Erythroblast (primary cell): Measurements from ENCODE around the gene ARHGAP26.

Source experiments
- DNase-seq, 2 experiments: peaks; one replicate each; lab custom pipeline; 2025; lab: John Stamatoyannopoulos, UW
- GATA1 ChIP-seq: IDR thresholded peaks from 2 replicates; pipeline ENCODE4 v1.6.1; 2011; ENCODE audit warnings: low read depth, mild to moderate bottlenecking, control low read depth, low read length, moderate library complexity
- POLR2A ChIP-seq: IDR thresholded peaks from 2 replicates; pipeline ENCODE4 v1.6.1; 2011; ENCODE audit warnings: mild to moderate bottlenecking, low read length

The ARHGAP26 gene

DNA sequence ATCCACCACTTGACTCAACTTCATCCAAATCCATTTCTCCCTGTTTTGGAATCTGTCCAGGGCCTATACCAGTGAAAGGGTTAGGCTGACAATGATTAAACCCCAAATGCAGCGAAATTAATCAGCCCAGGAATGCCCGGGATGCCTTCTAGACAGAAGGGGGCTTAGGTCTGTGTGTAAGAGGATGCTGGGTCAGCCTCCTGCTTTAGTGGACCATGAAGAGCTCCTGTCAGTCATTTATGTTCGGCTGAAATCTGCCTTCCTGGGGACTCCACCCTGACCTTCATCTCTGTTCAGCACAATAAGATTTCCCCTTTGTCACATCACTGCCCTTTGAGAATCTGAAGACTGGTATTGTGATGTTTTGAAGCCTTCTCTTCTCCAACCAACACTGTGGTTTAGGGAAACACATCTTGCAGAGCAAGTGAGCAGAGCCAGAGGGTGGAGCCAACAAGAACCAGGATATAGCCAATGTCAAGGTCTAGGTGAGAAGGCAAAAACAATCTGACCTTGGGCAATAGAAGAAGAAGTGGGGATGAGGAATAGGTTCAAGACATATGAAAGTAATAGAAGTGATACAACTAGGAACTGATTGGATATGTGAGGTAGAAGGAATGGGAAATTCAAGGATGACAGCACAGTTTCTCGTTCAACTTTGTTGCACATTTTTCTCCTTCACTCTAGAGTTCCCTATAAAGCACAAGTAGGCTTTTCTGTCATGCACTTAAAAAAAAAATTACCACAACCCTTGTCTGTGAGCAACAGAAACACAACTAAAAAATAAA, 234.4 kb downstream of the ARHGAP26 start:
- no peak for DNase-seq

DNA sequence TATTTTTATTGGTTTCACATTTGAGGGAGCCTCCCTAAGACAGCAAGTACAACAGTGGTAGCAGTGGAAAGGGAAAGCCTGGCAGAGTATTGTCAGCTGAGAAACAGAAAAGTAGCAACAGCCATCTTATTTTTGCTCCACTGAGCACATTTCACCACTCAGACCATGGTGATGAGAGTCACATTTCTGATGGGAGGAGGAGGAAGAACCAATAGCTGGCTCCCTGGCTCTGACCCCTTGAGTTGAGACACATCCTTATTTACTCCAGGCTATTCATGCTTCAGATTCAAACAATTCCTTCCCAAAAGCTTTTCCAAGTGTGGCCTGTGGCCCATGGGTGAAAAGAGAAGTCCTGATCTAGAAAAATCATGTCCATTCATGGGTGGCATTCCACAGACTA, 236.3 kb downstream of the ARHGAP26 start:
- TF ChIP-seq GATA1 (no peak), POLR2A (no peak)
- DNase-seq: no peak

More for the DNA sequence above, 234.4 kb downstream of the ARHGAP26 start:
- TF ChIP-seq POLR2A: no peak
- no peak for TF ChIP-seq GATA1

DNA sequence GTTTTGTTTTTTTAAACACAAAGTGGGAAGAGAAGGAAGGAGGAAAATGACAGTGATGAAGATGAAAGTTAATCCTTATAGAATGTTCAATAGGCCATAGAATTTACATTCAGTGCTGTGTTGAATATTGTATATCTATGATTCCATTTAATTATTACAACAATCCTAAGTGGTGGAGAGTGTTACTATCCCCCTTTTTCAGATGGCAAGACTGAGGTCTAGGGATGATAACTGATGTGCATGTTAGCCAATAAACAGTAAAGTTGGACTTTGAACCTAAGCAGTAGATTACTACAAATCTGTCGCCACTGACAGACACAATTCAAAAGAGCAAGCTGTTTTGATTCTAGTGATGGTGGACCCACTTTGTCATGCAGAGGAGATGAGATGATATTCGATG, 237.9 kb downstream of the ARHGAP26 start:
- no peak for DNase-seq
- TF ChIP-seq POLR2A (no peak), GATA1 (no peak)

DNA sequence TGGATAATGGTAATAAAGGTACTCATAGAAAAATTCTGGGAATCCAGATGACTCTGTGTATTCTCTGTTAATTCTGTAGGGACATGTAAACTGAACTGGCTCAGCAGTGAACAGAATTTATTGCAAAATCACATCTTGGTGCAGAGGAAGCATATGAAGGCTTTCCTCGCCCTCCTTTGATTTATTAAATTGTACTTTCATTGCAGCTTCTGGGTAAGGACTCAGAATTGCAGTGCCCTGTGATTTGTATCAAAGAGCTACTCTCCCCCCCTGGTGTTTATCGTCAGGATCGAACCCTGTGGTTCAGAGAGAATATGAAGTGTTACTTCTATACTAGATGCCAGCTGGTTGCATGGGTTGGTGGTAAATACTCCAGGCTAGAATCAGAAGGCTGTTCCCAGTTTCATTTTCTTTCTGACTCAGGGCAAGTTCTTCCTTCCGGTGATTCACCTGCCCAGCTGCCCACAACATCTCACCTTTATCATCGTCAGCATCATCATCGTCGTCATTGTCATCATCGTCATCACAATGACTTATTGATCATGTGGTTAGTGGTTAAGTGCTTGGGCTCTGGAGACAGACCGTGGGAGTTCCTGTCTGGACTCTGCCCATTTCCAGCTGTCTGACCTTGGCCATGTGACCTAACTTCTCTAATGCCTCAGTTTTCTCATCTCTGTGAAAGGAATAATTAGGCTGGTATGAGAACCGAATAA, 238.8 kb downstream of the ARHGAP26 start:
- DNase-seq: no peak

DNA sequence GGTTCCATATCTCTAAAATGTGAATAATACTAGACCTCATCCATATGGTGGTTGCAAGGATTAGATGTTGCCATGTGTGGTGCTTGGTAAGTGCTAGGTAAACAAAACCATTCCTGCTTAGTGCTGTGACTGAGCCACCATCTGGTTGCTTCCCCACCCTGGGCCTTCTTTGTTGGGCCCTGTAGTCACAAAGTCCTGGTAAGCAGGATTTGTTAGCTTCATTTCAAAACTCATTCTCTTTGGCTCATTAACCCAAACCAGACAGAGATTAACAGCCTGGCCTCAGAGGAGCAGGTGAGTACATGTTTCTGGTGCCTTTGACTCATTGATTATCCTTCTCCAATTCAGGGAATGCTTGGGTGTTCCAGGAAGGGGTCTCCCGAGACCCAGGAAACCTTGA, 240.2 kb downstream of the ARHGAP26 start:
- no peak for TF ChIP-seq POLR2A
- TF ChIP-seq GATA1: no peak
- DNase-seq: no peak

More for the DNA sequence above, 238.8 kb downstream of the ARHGAP26 start:
- TF ChIP-seq POLR2A (no peak), GATA1 (no peak)

DNA sequence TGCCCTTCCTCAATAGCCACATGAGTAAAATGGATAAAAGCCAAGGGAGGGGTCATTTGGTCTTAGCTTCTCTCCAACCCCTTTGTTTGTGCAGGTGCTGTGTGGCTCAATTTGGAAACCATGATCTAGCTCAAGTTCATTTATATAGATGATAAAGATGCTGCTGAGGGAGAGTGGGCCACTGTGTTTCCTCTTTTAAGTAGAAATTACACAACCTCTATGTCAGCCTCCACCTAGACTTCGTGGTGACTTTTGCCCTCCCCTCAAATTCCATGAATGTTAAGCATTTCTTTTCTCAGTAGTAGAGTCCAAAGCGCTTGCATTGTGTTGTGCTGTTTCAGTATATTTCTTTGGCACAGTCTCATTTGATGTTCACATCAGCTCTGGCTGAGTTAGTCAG, 241.4 kb downstream of the ARHGAP26 start:
- DNase-seq: no peak
- TF ChIP-seq GATA1: no peak
- TF ChIP-seq POLR2A: no peak

DNA sequence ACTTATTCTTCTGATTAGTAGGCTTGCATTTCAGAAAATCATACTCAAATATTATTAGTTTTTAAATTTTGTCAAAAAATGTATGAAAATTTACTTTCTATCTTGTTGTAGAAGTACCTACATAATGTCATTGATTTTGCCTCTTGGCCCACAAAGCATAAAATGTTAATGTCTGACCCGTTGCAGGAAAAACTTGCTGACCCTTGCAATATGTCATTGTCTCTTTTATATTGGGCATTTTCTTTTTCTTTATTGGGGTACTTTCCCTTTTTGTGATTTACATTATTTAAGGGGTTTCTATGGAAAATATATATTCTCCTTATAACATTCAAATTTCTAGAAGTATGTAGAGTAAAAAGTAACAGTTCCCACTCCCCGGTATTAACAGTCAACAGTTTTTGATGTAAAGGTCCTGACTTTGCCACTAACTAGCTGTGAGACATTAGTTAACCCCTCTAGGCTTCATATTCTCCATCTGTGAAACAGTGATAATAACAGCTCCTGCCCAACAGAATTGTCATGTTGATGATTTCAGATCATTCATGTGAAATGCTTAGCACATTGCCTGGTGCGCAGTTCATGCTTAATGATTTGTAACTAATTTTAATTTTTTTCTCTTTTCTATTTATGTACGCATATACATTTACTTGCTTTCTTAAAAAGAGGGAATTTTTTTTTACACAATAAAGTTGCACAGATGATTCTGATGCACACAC, 243.2 kb downstream of the ARHGAP26 start:
- no peak for DNase-seq
- no peak for TF ChIP-seq POLR2A
- no peak for TF ChIP-seq GATA1

DNA sequence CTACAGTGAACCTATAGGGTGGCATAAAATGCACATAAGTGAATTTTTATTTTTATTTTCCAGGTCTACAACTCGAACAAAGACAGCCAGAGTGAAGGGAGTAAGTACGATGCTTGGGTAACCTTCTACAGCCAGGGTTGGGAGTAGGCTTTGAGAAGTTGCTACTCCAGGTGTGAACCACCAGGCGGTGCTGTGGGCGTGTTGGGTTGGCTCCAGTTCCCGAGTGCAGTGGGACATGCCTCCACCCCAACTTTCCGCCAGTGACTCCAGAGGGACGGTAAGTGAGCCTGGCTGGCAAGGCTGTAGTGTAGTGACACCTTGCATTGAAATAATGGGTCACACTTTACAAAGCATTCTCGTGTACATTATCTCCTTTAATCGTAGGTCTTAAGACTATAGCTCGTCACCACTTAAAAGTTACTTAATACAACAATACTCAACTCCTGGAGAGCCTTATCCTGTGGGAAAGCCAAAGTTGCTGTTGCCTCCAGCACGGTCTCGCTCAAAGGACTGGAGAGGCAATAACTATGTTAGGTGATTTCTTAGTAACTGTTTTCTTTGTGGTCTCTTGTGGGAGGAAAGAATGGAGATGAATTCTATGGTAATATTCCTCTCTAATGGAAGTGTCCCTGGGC, 244.0 kb downstream of the ARHGAP26 start:
- no peak for TF ChIP-seq POLR2A
- TF ChIP-seq GATA1: no peak

DNA sequence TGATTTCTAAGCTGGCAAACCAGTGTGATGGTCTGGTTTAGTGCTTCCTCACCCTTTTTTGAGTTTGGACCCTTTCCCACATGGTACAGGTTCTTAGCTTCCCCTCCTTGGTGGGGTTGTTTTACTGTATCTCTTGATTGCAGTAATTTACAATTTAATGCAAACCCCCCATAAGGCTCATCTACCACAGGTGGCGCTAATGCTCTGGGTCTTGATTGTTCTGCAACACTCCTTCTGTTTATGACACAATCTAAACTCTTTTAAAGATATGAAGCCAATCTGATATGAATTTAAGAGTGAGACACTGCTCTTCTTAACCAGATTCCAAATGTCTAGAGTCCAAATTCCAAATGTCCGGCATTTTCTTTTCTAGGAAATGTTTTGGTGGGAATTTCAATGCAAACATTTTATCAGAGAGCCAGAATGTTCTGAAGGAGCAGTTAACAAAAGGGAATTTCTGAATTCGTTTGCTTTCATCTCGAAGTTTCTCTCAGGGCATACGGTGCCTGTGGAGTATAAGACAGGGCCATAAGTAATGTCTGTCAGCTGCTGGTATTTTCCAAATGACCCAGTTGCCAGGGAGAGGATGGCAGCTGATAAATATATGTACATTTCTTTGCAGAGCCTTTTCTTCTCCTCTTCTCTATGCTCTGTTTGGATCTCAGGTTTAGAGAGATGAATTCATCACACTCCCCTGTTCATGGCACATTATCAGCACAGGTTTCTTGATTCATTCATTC, 246.8 kb downstream of the ARHGAP26 start:
- DNase-seq: peak; percentile 47 to 64
- TF ChIP-seq GATA1: no peak

More for the DNA sequence above, 244.0 kb downstream of the ARHGAP26 start:
- peak; percentile 50 to 70 for DNase-seq

DNA sequence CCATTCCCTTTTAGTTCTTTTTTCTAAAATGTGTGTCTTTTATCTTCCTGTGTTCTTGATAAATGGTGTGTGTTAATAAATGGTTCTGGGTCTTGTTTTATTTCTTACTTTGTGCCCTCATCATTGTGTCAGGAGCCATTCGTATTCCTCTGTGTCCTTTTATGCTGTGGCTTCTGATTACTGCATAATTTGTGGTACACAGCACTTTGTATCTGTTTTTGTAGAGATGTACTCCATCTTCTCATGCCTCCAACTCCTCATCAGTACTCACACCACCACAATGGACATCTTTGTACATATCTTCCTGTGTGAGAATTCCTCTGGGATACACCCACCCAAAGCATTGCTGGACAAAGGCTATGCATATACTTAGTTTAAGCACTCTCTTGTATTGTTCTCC, 247.4 kb downstream of the ARHGAP26 start:
- no peak for TF ChIP-seq POLR2A
- TF ChIP-seq GATA1: no peak
- DNase-seq: no peak

DNA sequence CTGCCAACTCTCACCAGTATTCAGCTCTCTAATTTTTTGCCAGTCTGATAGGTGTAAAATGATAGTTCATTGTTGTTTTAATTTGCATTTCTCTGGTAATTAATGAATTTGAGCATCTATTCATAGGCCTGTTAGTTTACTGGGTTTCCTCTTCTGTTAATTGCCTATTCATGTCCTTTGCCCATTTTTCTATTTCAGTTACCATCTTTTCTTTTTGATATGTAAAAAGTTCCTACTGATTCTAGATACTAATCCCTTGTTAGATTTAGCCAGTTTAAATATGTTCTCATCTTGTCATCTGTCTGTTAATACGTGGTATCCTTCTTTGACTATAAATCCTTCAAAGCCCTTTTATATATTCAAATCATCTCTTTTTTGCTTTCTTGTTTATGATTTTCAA, 247.8 kb downstream of the ARHGAP26 start:
- TF ChIP-seq POLR2A (no peak), GATA1 (no peak)
- DNase-seq: no peak

DNA sequence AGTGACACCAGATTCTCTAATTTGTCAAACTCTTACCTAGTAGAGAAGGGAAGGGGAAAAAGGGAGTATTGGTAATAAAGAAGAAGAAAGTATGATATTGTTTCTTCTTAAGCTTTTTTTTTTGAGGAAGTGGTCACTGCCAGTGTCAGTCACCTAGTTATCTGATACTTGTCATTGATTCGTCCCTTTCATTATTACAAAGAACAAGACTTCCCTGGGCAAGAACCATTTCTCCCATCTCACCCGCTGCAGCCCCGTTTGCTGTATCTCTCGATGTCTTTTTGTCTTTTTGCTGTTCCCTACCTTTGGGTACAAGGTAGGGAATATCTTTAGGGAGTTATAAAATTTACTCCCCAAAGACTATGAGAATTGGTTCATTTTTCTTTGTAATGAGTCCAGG, 249.0 kb downstream of the ARHGAP26 start:
- no peak for DNase-seq
- TF ChIP-seq POLR2A: no peak
- TF ChIP-seq GATA1: no peak
